GM19238 (cell line): ENCODE measurements around the gene VSTM4.

Source experiments
- DNase-seq: peaks from one replicate; pipeline ENCODE4 v3.0.0; 2011; ENCODE audit warnings: low spot score; ENCODE audit not compliant: insufficient read length

VSTM4 gene

DNA sequence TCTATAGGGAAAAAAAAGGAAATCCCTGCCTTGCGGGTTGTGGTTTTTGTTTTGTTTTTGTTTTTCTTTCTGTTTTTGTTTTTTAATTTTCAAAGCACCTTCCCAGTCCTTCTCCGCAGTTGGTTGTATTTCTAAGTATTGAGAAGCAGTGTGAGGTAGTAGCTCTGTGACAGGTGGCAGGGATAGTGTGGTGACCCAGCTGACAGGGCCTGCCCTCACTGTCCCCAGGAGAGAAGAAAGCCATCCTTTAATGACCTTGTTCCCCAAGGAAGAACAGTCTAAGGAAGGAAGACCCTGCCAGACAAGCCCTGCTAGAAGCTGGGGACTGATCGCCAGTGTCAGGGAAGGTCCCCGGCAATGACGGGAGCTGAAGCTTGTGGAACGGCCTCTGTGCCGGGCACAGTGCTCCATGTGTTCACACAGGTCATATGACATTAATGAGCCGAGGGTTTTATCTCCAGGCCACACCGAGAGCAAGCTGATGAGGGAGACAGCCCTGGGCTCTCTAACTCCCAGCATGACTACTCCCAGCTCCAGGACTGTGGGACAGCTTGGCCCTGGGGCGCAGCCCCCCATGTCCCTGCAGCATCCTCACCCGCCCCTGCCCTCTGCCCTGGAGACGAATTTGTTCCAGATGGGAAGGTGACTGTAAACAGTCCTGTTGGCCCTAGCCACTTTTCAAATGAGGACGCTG is 106.7 kb downstream of the VSTM4 start:
- DNase-seq: no peak

DNA sequence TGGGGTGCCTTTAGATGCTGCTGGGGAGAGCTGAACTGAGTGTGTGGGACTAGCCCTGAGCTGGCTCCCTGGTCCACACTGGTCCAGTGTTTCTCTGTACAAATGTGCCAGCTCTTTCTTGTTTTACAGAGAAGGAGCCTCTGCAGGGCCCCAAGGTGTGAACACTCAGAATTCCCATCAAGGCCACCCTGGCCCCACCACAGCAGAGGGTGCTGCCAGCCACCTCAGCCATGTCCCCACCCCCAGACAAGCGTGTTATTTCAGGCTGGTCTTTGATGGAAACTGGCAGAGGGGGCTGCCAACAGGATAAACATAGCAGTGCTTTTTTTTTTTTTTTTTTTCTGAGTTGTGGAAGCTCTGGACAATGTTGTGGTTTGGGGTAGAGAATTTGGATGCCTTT is 107.2 kb downstream of the VSTM4 start:
- DNase-seq: no peak

DNA sequence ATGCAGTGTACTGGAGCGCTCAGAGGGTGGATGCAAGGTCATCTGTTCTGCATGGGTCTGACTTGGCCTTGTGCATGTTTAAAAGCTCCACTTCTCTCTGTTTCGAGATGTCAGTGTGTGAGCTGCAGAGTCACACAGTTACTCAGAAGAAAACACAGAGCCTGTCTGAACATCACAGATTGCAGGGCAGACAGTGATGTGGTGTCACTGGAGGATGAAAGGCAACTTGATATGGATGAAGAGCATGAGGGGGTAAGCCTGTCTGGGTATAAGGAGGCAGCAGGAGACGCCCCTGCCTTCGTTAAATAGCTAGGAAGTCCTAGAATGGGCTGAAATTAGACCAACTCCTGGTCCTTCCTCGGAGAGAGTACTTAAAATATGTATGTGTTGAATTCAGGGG is 108.2 kb downstream of the VSTM4 start:
- no peak for DNase-seq

DNA sequence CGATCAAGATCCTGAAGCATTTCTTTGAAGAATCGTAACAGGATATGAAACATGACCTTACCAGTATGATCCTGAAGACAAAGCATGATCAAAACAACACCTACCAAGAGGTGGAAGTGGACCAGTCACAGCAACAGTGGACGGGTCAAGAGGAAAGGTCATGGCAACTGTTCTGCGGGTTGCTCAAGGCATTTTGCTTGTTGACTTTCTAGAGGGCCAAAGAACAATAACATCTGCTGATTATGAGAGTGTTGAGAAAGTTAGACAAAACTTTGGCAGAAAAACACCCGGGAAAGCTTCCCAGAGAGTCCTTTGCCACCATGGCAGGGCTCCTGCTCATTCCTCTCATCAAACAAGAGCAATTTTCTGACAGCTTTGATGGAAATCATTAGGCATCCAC is 110.1 kb downstream of the VSTM4 start:
- no peak for DNase-seq

DNA sequence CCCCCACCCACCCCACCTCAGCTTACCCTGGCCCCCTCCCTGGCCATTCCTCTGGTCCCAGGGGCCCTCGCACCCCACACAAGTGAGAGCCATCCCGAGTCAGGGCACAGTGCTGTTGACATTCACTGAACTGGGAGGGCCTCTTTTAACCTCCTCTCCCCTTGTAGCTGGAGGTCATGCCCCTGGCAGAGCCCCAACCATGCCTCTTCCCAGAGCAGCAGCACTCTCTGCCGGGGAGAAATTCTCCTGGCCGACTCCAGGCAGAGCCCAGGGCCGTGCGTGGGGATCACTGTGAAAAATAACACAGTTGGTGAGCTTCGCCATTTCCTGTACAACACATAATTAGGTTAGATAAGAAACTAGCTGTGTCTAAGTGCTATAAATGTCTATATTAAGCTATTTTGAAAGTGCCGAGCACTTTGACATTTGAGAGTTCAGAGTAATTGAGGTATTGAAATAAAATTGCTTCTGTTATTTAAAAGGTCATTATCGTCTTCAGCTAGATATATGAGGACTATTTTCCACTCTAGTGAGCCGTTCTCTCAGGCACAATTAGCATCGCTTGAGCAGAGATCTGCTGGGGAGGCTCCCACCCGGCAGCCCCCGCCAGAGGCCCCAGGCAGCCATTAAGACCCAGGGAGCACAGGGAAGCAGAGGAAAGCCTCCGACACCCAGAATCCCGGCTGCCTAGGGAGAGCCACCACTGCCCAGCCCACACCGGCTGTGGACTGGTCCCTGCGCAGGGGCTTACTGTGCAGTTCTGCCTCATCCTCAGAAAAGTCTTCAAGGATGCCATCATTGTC is 113.3 kb downstream of the VSTM4 start:
- DNase-seq: no peak

DNA sequence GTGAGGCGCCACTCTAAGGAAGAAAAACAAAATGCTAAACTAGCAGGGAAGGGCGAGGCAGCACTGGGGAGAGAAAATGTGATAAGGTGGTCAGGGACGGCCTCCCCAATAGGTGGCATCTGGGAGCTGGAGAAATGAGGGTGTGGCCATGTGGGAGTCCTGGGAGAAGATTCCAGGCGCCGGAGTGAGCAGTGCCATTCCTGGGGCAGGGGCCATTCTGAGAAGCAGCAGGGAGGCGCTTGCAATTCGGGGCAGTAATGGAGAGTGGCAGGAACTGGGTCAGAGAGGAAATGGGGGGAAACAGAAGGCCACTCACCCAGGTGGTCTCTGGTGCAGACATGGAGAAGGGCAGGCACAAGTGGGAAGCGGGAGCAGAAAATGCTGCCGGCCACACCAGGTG is 113.9 kb downstream of the VSTM4 start:
- DNase-seq: no peak

DNA sequence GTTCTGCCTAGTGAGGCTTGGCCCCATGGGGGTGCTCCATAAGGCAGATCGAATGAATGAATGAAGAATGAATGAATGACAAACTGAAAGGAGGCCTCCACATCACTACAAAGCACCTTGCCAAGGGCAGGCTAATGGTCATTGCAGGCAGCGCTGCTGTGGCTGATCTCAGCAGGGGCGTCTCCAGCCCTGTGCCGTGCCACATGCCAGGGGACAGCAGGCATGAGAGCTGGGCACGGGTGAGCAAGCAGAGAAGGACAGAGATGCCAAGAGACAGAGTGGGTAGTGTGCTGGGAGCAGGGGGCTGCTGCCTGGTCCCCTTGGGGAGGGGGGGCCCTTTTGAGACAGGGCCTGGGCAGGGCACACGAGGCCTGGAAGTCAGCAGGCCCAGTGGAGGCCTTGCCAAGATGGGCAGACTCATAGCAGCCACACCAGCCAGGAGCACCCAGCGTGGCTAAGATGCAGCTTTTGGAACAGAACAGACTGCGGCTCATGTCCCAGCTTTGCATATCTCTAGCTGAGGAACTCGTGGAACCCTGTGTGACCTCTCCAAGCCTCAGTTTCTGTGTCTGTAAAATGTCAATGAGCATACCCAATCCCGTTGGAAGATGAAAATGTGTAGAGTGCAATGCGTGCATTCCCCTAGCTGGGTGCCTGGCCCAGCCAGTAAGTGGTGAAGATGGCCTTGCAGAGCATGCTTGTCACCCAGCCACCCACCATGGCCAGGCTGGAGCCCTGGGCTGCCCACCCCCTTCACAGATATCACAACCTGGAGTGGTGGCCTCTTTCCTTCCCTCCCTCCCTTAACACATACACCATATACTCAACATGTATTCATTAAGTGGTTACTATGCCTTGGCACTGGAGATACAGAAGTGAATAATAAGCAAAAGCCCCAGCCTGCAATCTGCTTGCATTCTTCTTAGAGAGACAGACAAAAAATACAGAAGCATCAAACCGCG is 114.6 kb downstream of the VSTM4 start:
- DNase-seq: no peak

DNA sequence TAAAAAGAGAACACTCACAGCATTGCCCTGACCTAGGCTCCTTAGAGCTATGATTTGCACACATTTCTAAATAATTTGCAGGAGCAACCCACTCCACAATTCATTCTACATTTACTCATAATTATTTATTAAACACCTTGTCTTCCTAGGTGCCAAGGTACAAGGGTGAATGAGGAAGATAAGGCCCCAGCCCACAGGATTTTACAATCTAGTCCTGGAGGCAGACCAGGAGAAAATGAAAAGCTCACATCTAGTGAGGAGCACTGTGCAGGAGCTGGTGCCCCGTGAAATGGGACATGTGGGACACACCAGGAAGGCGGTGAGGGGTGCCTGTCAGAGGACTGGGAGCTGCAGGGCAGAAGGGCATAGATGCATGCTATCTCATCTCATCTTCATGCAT is 116.0 kb downstream of the VSTM4 start:
- DNase-seq: no peak

DNA sequence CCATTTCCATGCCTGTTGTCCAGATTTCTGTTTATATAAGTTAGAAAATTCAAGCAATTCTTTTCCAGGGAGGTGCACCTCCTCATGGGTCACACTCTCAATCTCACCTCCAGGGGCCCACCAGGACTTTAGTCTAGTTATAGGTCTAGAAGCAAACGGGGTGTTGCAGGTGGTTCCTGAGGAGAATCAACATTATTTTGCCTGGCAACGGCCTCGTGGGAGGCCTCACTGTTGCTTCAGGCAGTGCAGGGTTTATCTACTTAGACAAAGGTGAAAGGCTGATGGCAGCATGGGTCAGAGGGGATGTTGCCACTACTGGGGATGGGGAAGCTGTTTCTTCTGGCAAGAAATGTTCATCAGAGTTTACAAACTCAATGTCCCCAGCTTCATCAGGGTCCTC is 119.0 kb downstream of the VSTM4 start:
- no peak for DNase-seq

DNA sequence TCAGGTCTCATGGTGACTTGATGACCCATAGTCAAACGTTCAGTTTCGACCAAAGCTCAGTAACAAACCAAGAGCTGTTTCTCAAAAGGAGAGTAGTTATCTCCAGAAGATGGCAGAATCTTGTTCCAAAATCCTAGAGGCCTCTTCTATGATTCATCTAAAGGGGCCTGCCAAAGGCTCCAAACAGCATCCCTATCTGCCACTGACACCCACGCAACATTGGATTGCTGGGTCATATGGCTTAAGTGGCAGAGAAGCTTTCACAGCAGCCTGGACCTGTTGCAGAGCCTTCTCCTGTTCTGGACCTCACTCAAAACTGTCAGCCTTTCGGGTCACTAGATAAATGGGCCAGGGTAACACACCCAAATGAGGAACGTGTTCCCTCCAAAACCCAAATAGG is 121.7 kb downstream of the VSTM4 start:
- DNase-seq: no peak

DNA sequence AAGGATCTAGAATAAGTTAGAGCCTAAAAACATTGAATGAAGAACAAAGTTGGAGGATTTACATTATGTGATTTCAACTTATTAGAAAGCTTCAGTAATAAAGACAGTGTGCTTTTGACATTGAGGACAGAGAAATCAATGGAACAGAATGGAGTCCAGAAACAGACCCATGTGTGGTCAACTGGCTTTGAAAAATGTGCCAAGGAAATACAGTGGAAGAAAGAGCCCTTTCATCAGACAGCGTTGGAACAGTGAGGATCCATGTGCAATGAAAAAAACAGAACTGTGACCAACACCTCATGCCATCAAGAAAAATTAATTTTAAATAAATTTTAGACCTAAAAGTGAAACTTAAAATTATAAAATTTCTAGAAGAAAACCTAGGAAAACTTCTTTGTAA is 125.1 kb downstream of the VSTM4 start:
- no peak for DNase-seq

DNA sequence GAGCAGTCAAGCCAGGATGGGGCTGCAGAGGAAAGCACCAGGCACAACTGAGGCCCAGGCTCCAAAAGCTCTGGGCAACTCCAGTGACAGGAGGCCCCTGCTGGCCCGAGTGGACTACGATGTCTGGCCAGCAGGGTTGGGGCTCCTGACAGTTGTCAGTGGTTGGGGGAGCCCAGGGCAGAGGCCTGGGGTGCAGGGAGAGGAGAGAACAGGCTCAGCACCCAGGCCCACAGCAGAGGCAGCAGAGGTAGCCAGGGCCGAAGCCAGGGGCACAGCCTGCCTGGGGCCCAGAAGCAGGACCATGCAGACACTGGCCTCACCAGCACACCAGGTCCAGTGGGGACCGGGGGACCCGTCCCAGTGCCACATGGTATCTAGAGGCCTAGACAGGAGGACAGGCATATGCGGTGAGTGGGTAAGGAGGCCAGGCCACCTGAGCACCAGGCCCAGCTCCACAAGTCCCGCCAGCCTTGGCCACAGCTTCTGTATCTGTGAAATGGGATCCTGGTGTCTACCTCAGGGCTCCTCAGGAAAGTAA is 129.6 kb downstream of the VSTM4 start:
- DNase-seq: no peak

DNA sequence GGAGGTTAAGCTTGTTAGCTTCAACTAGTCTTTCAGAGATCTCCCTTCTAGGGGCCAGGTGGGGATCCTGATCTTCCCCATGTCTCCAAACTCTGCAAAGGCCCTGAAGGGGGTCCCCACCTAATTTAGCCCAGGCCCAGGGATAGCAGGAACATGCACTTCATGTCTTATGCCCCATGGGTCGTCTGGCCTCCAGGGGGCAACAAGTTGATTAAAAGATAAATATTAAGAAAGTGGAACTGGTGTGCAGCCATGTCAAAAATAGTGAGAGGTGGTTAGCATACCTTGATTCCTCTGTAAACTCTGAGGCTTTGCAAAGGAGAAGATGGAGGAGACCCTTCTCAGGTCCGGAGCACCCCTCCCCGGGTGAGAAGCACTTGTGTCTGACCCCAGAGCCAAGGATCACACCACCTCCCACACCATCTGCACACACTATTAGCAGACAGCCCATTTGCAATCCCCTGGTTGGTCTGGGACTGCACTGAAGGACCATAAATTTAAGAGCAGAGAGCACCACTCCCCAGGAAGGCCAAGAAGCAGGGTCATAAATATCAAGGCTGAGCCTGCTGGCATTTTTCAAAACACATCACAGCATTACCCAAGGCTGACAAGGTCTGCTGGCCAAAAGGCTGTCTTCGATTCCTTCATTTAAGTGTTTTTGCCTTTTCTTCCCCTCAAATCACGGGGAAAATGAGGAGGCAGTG is 131.5 kb downstream of the VSTM4 start:
- DNase-seq: no peak

DNA sequence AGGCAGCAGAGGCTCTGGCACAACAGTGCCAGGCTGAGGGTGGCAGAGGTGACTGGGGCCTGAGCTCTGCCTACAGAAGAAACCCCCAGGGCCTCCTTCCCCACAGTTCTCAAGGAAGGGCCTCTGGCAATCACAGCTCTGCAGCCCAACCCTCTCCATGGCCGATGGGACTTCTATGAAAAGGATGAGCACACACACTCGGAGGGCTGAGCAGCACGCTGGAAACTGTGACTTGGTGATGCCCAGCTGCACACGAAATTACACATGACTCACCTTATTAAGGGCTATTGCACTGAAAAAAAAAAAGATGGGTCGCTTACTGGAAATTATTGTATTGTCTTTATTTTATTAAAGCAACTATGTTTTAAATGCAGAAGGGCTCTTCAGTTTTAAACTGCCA is 132.7 kb downstream of the VSTM4 start:
- DNase-seq: no peak

DNA sequence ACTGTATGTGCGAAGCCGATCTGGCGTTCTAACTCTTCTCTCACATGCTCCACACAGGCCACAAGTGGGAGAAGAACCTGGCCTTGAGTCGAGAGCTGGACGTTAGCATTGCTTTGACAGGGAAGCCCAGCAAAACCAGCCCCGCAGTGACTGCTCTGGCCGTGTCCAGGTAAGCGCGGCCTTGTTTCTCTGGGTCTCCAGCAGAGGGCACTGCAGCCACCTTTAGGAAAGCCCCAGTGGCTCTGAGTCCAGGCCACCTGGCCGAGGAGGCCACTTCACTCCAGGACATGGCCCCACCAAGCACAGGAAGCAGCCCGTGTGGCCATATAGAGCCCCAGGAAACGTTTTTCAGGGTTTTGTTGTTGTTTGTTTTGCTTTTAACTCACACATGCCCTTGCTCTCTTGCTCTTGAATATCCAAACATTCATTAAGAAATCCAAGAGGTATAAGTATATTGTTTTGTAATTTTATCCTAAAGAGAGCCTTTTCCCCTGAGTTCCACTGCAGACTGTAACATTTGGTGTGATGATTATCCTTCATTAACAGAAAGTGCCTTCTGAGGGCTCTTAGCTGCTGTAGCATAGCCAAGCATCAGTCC is 133.9 kb downstream of the VSTM4 start:
- DNase-seq: peak; percentile 57

DNA sequence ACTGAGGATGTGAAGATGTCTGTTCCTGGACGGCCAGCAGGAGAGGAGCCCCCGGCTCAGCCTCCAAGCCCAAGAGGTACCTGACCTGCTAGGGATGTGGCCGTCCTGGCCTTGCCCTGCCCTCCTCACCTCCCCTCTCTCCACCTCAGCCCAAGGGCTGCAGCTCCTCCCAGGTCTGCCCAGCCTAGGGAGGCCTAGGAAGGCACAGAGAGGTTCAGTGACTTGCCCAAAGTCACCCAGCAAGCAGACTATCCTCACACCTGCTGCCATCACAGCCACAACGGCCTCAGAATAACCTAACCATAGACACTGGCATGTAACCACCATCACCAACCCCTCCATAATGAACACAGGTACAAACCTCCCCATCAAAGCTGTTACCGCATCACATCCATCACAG is 137.0 kb downstream of the VSTM4 start:
- no peak for DNase-seq

DNA sequence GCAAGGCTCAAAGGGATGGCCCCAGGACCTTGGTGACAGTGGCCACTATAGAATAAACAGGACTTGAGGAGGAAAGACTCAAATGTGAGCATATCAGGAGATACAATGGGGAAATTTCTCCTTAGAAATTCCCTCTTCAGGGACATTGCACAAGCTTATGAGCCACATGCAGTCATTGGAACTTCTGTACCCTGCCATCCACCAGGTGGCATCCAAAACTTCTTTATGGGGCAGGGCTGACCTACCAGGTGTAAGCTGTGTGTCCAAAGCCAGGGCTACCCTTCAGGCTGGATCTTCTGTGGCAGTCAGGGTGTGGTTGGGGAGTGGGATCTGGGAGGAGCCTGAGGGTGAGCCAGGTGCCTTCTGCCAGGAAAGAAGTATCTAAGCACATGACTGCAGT is 139.1 kb downstream of the VSTM4 start:
- DNase-seq: no peak

DNA sequence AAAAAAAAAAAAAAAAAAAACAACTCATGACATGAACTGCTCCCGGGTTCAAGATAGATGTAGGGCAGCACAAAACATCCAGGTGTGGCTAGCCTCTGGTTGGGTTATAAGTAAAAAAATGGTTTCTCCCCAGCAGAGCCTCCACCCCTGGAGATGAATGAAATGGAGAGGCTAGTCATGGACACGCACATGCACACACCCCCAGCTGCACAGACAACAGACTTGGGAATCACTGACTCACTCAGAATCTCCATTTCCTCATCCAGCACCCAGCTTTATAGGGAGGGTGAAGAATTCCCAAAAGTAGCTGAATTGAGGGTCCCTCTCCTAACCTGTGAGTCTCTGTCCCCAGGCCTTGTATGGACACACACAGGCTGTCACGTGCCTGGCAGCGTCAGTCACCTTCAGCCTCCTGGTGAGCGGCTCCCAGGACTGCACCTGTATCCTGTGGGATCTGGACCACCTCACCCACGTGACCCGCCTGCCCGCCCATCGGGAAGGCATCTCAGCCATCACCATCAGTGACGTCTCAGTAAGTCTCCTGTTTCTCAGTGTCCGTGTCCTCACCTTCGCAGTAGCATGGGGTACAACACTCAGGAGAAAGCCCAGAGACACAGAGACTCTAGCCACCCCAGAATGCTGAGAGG is 140.7 kb downstream of the VSTM4 start:
- DNase-seq: no peak

DNA sequence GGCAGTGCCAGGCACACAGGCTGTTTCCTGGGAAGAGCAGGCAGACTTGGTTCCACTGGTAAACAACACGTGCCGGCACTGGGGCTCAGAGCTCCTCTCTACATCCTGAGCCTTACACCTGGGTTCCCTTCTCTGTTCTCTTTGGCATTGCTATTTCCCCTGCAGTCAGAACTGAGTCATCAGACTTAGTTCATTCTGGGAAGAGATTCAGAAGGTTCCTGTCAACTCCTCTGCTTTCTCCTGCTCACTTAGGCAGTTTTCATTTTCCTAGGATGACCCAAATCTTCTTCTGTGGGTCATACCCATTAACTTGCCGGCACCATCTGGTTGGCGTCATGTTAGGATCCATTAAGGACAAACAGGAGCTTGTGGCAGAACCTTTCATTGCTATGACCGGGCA is 142.3 kb downstream of the VSTM4 start:
- DNase-seq: no peak

DNA sequence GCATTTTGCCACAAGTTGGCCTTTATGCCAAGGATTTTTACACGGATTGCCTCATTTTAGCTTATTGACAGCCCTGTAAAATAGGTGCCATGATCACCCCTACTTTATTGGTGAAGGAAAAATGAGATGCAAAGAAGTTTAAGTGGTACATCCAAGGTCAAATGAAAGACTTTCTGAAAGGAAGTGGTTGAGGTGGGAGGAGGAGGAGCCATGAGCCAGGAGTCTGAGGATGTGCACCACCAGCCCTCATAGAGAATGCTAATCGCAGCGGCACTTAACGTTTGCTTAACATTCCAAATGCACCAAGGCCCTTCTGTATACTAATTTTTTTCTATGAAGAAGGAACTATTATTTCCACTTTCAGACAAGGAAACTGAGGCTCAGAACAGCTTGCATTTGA is 144.7 kb downstream of the VSTM4 start:
- DNase-seq: no peak
